ENCODE data around the gene AKAP3.

AKAP3 gene

GRCh38 chr12:4603421-4603820, 45.4 kb downstream of the AKAP3 start:
- DNase-seq (ENCODE audit: low read depth in 2 of 3, low spot score in 2 of 3): no peak

- DNase-seq (ENCODE audit: low read depth in 2 of 3, low spot score in 2 of 3): no peak
These were observed 53.0 kb downstream of the AKAP3 start for GRCh38 chr12:4595881-4596280.

- DNase-seq (ENCODE audit: low read depth in 2 of 3, low spot score in 2 of 3): no peak
These were observed 57.6 kb downstream of the AKAP3 start for GRCh38 chr12:4591180-4591687.

- no peak for DNase-seq (ENCODE audit: low read depth in 2 of 3, low spot score in 2 of 3)
These were observed 58.9 kb downstream of the AKAP3 start for GRCh38 chr12:4589941-4590340.

- DNase-seq (ENCODE audit: low read depth in 2 of 3, low spot score in 2 of 3): no peak
These were observed 59.9 kb downstream of the AKAP3 start for GRCh38 chr12:4588916-4589315.

- DNase-seq (ENCODE audit: low read depth in 2 of 3, low spot score in 2 of 3): no peak
These were observed 61.7 kb downstream of the AKAP3 start for GRCh38 chr12:4587108-4587507.

- no peak for DNase-seq (ENCODE audit: low read depth in 2 of 3, low spot score in 2 of 3)
These were observed 62.4 kb downstream of the AKAP3 start for GRCh38 chr12:4586500-4586899.

GRCh38 chr12:4584896-4585295, 64.0 kb downstream of the AKAP3 start:
- DNase-seq (ENCODE audit: low read depth in 2 of 3, low spot score in 2 of 3): no peak

- DNase-seq (ENCODE audit: low read depth in 2 of 3, low spot score in 2 of 3): no peak
These were observed 64.6 kb downstream of the AKAP3 start for GRCh38 chr12:4584281-4584680.

GRCh38 chr12:4580281-4580688, 68.6 kb downstream of the AKAP3 start:
- no peak for DNase-seq (ENCODE audit: low read depth in 2 of 3, low spot score in 2 of 3)

- no peak for DNase-seq (ENCODE audit: low read depth in 2 of 3, low spot score in 2 of 3)
These were observed 69.3 kb downstream of the AKAP3 start for GRCh38 chr12:4579305-4580102.

- DNase-seq (ENCODE audit: low read depth in 2 of 3, low spot score in 2 of 3): no peak
These were observed 76.2 kb downstream of the AKAP3 start for GRCh38 chr12:4572680-4573079.

- no peak for DNase-seq (ENCODE audit: low read depth in 2 of 3, low spot score in 2 of 3)
These were observed 79.6 kb downstream of the AKAP3 start for GRCh38 chr12:4569261-4569660.

GRCh38 chr12:4567073-4567881, 81.6 kb downstream of the AKAP3 start:
- no peak for DNase-seq (ENCODE audit: low read depth in 2 of 3, low spot score in 2 of 3)

GRCh38 chr12:4566474-4566873, 82.4 kb downstream of the AKAP3 start:
- DNase-seq (ENCODE audit: low read depth in 2 of 3, low spot score in 2 of 3): no peak

Data from activated CD8-positive, alpha-beta memory T cell treated with anti-CD3 and anti-CD28 coated beads for 48 hours (primary cell).